PC-3 (cell line): ENCODE data around the gene NR2C1. TPM values are rescaled to one million over a fixed set of nuclear protein-coding genes. Genes with fewer than 3 reads are reported as not detected.

Experiments
- ATAC-seq: fragments of 200-7000 bp; cut with Tn5 transposase; 2 replicates; pipeline ENCODE4 v1.9.1; 2020; ENCODE audit warnings: mild to moderate bottlenecking, moderate library complexity
- BruUV-seq: library from RNA; stranded (reverse); fragments of 400-500 nt; replicated peaks from 2 replicates; lab custom pipeline; 2021; lab: Mats Ljungman, UMichigan
- CTCF ChIA-PET: fragments of 300-600 bp; sonication (Branson Sonifier 250); formaldehyde crosslinking; loops from one replicate; lab custom pipeline; 2022; ENCODE audit warnings: antibody characterized with exemption; lab: Charles Lee
- POLR2A ChIA-PET: fragments of 300-600 bp; sonication (Branson Sonifier 250); formaldehyde crosslinking; loops from one replicate; lab custom pipeline; 2022; ENCODE audit warnings: antibody characterized with exemption; ENCODE audit not compliant: unreplicated experiment; lab: Charles Lee
- DNase-seq: peaks from one replicate; pipeline ENCODE4 v3.0.0-alpha.2; 2015
- H2AFZ ChIP-seq: fragments of 300-600 bp; sonication (generic); 2 replicates; pipeline ENCODE4 v1.6.0; 2016; ENCODE audit warnings: antibody characterized with exemption, low read length
- H3F3A ChIP-seq: fragments of 300-600 bp; sonication (generic); one replicate; pipeline ENCODE4 v1.6.0; 2017; ENCODE audit warnings: antibody characterized with exemption, low read length, control low read depth, mild to moderate bottlenecking; ENCODE audit not compliant: unreplicated experiment
- H3K27ac ChIP-seq: fragments of 300-600 bp; sonication (generic); 2 replicates; pipeline ENCODE4 v1.5.1; 2016; ENCODE audit warnings: mild to moderate bottlenecking, low read length
- H3K27me3 ChIP-seq: fragments of 300-600 bp; sonication (generic); 2 replicates; pipeline ENCODE4 v1.6.1; 2016; ENCODE audit warnings: low read length, mixed read lengths
- H3K36me3 ChIP-seq: fragments of 300-600 bp; sonication (generic); 2 replicates; pipeline ENCODE4 v1.6.1; 2016; ENCODE audit warnings: low read depth, mixed run types, low read length, mixed read lengths
- H3K4me1 ChIP-seq: fragments of 300-600 bp; sonication (generic); 2 replicates; pipeline ENCODE4 v1.5.1; 2016; ENCODE audit warnings: low read length; ENCODE audit not compliant: insufficient read depth
- H3K4me2 ChIP-seq: fragments of 300-600 bp; sonication (generic); 2 replicates; pipeline ENCODE4 v1.6.0; 2016; ENCODE audit warnings: low read length
- H3K4me3 ChIP-seq: fragments of 300-600 bp; sonication (generic); 2 replicates; pipeline ENCODE4 v1.5.1; 2016; ENCODE audit warnings: mild to moderate bottlenecking, low read length, mixed read lengths
- H3K79me2 ChIP-seq: fragments of 300-600 bp; sonication (generic); 2 replicates; pipeline ENCODE4 v1.6.1; 2017; ENCODE audit warnings: low read length, mixed read lengths
- H3K9ac ChIP-seq: fragments of 300-600 bp; sonication (generic); 2 replicates; pipeline ENCODE4 v1.6.0; 2016; ENCODE audit warnings: mild to moderate bottlenecking, low read length
- H3K9me2 ChIP-seq: fragments of 300-600 bp; sonication (generic); replicated peaks from 2 replicates; pipeline ENCODE4 v1.6.1; 2016; ENCODE audit warnings: mixed run types, low read length, mixed read lengths
- H3K9me3 ChIP-seq: fragments of 300-600 bp; sonication (generic); 2 replicates; pipeline ENCODE4 v1.6.1; 2016; ENCODE audit warnings: low read length, mixed read lengths
- H4K20me1 ChIP-seq: fragments of 300-600 bp; sonication (generic); 2 replicates; pipeline ENCODE4 v1.6.1; 2016; ENCODE audit warnings: low read length, mixed read lengths
- CTCF ChIP-seq: fragments of 300-600 bp; sonication (generic); conservative IDR thresholded peaks from 2 replicates; pipeline ENCODE4 v1.5.1; 2017; ENCODE audit warnings: antibody characterized with exemption, low read depth, mild to moderate bottlenecking, low read length
- EZH2 ChIP-seq: fragments of 300-600 bp; sonication (generic); IDR thresholded peaks from one replicate; pipeline ENCODE4 v1.6.1; 2017; ENCODE audit warnings: antibody characterized with exemption, mild to moderate bottlenecking, low read length; ENCODE audit not compliant: unreplicated experiment
- EZH2phosphoT487 ChIP-seq: fragments of 300-600 bp; sonication (generic); IDR thresholded peaks from 2 replicates; pipeline ENCODE4 v1.6.1; 2018; ENCODE audit warnings: mild to moderate bottlenecking, antibody characterized with exemption, low read length, borderline replicate concordance
- intact Hi-C: fragments of 100-400 bp; cut with micrococcal nuclease; formaldehyde crosslinking; loops from 2 replicates; pipeline ENCODE4 v1.9.0; 2023
- total RNA-seq: library from RNA; depleted of rRNA; stranded (reverse); fragments of >200 nt; gene quantifications from 2 replicates; pipeline ENCODE4 v1.2.3, GENCODE V29; 2014

The NR2C1 gene
- total RNA-seq, 1 experiment from 2014 or later = 43.7 TPM

DNA sequence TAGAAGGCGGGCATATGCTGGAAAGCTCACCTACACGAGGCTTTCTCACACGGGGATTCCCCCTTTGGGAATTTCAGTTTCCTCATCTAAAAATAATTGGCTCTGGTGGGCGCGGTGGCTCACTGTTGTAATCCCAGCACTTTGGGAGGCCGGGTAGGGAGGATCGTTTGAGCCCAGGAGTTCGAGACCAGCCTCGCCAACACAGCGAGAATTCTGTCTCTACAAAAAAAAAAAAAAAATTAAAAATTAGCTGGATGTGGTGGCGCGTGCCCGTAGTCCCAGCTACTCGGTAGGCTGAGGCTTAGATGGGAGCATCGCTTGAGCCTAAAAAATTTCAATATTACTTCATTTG is 69.5 kb downstream of the NR2C1 start:
- Histone ChIP-seq H3F3A (no peaks in the 10 kb centered on the region), H3K27me3 (no peaks in the 10 kb centered on the region), H3K9me3 (peaks cover 4% of the 10 kb centered on the region; the same call in 1 of the 2 replicates), H4K20me1 (0 out of 2 replicates have a peak, but pooled peaks cover 3% of the 10 kb centered on the region), H3K36me3 (peaks cover 5% of the 10 kb centered on the region; the same call in 1 of the 2 replicates), H3K4me2 (peak overlapping the region; percentile 82; the same call in 1 of the 2 replicates), H3K4me1 (peaks cover 4% of the 10 kb centered on the region; the same call in 1 of the 2 replicates), H3K4me3 (peak overlapping the region; percentile 88), H3K79me2 (peaks cover 45% of the 10 kb centered on the region), H2AFZ (peak overlapping the region; percentile 77), H3K27ac (no peak overlapping the region), H3K9me2 (no peaks in the 10 kb centered on the region), H3K9ac (peak overlapping the region; percentile 88)
- TF ChIP-seq EZH2phosphoT487 (no peak), CTCF (no peak), EZH2 (no peak)
- TSS peak; percentile 78 for BruUV-seq
- ChIA-PET POLR2A (interaction anchor here (0.6 to 0.7 kb wide), 4 partner anchors 16 to 495 kb away, joined by 3 to 7 read pairs (median 4); partner anchors contain the start of genes FGD6 and VEZT), CTCF (interaction anchor here (0.6 to 0.7 kb wide), 2 partner anchors 129 to 332 kb away, joined by 3 read pairs; no protein-coding TSS in a partner anchor)
- intact Hi-C loops = loop anchor here (5.0 kb wide), 1 partner anchor 468 kb away; the partner anchor contains the start of gene METAP2
- DNase-seq = no peak
- ATAC-seq = no peak

- peak within 1 kb of the TSS; percentile 77 for H2AFZ ChIP-seq
- CTCF ChIA-PET = interaction anchor here (0.7 kb wide), 1 partner anchor 333 kb away, joined by 3 read pairs; no protein-coding TSS in a partner anchor
- 0 out of 2 replicates have a peak, but pooled peaks cover 3% of the 10 kb centered on the region for H4K20me1 ChIP-seq
- peak within 1 kb of the TSS; percentile 33 for H3K27ac ChIP-seq
- peaks cover 4% of the 10 kb centered on the region; the same call in 1 of the 2 replicates for H3K9me3 ChIP-seq
- H3K9ac ChIP-seq = peak within 1 kb of the TSS; percentile 88
- H3K4me2 ChIP-seq = peak within 1 kb of the TSS; percentile 82
- H3F3A ChIP-seq = no peaks in the 10 kb centered on the region
- peak within 1 kb of the TSS; percentile 88 for H3K4me3 ChIP-seq
- POLR2A ChIA-PET = interaction anchor here (0.6 to 0.7 kb wide), 3 partner anchors 17 to 495 kb away, joined by 3 to 4 read pairs (median 4); partner anchors contain the start of genes FGD6 and VEZT
- intact Hi-C loops = loop anchor here (5.0 kb wide), 1 partner anchor 469 kb away; the partner anchor contains the start of gene METAP2
- H3K36me3 ChIP-seq = peaks cover 5% of the 10 kb centered on the region; the same call in 1 of the 2 replicates
- TF ChIP-seq CTCF = no peak
- no peak for TF ChIP-seq EZH2
- TF ChIP-seq EZH2phosphoT487 = no peak
- DNase-seq (peak; percentile 98), ATAC-seq (peak; percentile 99)
- H3K9me2 ChIP-seq = no peaks in the 10 kb centered on the region
- peaks cover 4% of the 10 kb centered on the region; the same call in 1 of the 2 replicates for H3K4me1 ChIP-seq
- H3K79me2 ChIP-seq = peaks cover 50% of the 10 kb centered on the region
- no peaks in the 10 kb centered on the region for H3K27me3 ChIP-seq
- BruUV-seq = TSS peak; percentile 73
These were observed 70.1 kb downstream of the NR2C1 start, which contains the start of gene NDUFA12 for GRCh38 chr12:95003213-95003920. TSS of gene NDUFA12 (minus strand) at chr12:95003697. CDS start at chr12:95003680, 17 bp downstream.
